GM19238 (cell line): ENCODE data around the gene CAPRIN2.

ENCODE experiments used
- DNase-seq: peaks from one replicate; pipeline ENCODE4 v3.0.0; 2011; ENCODE audit warnings: low spot score; ENCODE audit not compliant: insufficient read length

The CAPRIN2 gene, protein sequence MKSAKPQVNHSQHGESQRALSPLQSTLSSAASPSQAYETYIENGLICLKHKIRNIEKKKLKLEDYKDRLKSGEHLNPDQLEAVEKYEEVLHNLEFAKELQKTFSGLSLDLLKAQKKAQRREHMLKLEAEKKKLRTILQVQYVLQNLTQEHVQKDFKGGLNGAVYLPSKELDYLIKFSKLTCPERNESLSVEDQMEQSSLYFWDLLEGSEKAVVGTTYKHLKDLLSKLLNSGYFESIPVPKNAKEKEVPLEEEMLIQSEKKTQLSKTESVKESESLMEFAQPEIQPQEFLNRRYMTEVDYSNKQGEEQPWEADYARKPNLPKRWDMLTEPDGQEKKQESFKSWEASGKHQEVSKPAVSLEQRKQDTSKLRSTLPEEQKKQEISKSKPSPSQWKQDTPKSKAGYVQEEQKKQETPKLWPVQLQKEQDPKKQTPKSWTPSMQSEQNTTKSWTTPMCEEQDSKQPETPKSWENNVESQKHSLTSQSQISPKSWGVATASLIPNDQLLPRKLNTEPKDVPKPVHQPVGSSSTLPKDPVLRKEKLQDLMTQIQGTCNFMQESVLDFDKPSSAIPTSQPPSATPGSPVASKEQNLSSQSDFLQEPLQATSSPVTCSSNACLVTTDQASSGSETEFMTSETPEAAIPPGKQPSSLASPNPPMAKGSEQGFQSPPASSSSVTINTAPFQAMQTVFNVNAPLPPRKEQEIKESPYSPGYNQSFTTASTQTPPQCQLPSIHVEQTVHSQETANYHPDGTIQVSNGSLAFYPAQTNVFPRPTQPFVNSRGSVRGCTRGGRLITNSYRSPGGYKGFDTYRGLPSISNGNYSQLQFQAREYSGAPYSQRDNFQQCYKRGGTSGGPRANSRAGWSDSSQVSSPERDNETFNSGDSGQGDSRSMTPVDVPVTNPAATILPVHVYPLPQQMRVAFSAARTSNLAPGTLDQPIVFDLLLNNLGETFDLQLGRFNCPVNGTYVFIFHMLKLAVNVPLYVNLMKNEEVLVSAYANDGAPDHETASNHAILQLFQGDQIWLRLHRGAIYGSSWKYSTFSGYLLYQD

GRCh38 chr12:30754750-30755394 is at the start of gene CAPRIN2:
CAPRIN2 (minus strand) TSS chr12:30754951; CDS start chr12:30753520, 1,431 bp downstream.
- DNase-seq = peak; percentile 82

GRCh38 chr12:30797689-30798088 is 42.9 kb upstream of the CAPRIN2 start:
- no peak for DNase-seq

DNA sequence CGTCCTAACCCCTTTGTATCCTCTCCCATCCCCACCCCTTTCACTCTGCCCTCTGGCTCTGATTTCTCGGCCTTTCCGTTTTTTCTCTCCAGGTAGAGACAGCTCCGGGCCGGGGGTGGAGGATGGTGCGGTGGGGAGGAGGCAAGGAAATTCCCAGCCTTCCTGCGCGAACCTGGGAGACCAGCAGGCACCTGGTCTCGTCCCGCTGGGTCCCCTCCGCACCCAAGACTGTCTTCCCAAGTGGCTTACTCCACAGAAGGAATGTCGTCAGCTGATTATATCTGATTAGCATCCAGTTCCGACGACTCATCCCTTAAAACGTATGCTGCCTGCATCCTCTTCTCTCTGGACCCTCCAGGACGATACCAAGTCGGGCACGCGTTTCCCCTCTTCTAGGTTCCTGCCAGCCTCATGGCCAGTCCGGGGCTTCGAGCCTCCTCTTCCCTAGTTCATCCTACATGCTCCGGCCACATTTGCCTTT is 42.2 kb upstream of the CAPRIN2 start:
- no peak for DNase-seq

DNA sequence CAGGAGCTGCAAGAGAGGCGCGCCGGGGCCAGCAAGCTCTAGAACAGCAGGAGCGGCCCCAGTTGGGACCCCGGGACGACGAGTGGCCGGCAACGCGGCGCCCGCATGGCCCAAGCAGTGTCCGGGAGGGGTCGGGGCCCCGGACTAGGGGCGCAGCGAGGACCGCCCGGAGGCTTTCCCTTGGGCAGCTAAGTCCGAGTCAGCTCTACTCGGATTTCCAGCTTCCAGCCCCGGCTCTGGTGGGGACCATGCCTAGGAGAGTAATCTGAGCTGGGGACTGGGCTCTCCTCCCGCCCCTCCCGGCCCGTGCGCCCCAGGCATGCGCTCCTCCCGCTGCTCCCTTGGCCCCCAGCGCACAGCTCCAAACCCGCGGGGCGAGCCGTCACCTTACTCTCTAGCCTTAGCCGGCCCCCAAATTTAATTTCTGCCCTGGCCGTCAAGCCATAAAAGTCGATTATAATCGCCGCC is 41.6 kb upstream of the CAPRIN2 start:
- no peak for DNase-seq

- peak; percentile 44 for DNase-seq
Observed at GRCh38 chr12:30795410-30796312, 40.9 kb upstream of the CAPRIN2 start.

- DNase-seq = no peak
Observed at GRCh38 chr12:30794591-30795409, 40.0 kb upstream of the CAPRIN2 start.

DNA sequence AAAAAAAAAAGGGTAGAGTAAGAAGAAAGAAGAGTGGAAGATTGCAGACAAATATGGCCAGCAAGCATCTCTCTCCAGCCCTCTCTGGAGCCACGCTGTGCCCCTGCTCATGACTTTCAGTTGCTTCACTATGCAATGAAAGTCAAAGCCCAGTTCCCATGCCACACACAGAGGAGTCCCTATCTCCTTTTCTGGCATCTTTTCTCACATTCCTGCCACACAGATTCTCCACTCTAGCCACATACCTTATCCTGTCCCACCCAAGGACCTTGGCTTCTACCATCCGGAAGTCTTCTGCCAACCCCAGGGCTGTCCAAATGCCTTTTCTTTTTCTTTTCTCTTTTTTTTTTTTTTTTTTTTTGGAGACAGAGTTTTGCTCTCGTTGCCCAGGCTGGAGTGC is 39.3 kb upstream of the CAPRIN2 start:
- DNase-seq = no peak

- no peak for DNase-seq
Observed at GRCh38 chr12:30792648-30793499, 38.1 kb upstream of the CAPRIN2 start.

- DNase-seq = no peak
Observed at GRCh38 chr12:30792085-30792484, 37.3 kb upstream of the CAPRIN2 start.

- DNase-seq = no peak
Observed at GRCh38 chr12:30788754-30789153, 34.0 kb upstream of the CAPRIN2 start.

GRCh38 chr12:30785630-30786029 is 30.9 kb upstream of the CAPRIN2 start:
- DNase-seq = no peak

DNA sequence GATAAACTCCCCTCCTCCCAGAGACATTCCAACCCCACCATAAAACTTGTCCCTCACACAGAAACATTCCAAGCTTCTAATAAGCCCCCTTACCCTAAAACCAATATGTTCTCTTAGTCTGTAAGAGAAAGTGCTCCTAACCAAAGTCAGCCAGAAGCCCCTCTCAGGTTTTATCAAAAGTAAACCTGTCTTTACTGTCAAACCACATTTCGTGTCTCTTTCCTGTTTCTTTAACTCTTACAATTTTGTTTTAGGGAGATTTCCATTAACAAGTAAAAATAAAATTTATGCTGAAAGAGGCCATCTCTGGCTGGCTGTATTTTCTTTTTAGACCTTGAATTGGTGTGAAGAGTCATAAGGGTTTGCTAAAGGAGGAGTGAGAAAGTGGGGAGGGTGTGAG is 29.8 kb upstream of the CAPRIN2 start:
- DNase-seq = no peak

GRCh38 chr12:30783946-30784345 is 29.2 kb upstream of the CAPRIN2 start:
- DNase-seq = no peak

GRCh38 chr12:30782316-30783173 is 27.8 kb upstream of the CAPRIN2 start:
- no peak for DNase-seq

- no peak for DNase-seq
Observed at GRCh38 chr12:30779578-30779977, 24.8 kb upstream of the CAPRIN2 start.

DNA sequence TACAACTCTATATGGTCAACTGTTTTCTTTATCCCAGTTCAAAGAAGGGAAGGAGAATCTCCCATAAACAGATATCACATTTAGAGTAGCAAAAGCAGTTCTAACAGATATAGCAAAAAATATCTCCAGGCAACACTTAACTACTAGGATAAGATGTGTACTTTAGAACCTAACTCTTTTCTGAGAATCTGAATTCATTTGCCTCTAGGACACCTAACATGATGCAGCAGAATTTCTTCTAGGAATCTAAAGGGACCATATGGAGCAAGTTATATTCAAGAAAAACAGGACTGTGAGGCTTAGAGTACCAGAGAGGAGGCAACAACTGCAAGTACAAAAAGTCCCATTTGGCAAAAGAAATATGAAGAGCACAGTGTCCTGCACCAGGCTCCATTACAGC is 24.4 kb upstream of the CAPRIN2 start:
- no peak for DNase-seq

GRCh38 chr12:30774599-30774998 is 19.8 kb upstream of the CAPRIN2 start:
- DNase-seq = no peak
